Type B pancreatic cell (in vitro differentiated cells): Measurements from ENCODE around the gene WDFY4. TPM values are rescaled to one million over a fixed set of nuclear protein-coding genes. Genes with fewer than 3 reads are reported as not detected.
A peak's percentile ranks its signal among the peaks of the same experiment; 100 is the strongest.

ENCODE experiments used
- DNase-seq: peaks from one replicate; pipeline ENCODE4 v3.0.0; 2021; ENCODE audit warnings: mixed read lengths; ENCODE audit not compliant: unreplicated experiment; ENCODE audit errors: extremely low spot score
- H3K27ac Mint-ChIP-seq: 2 replicates; pipeline ENCODE4 v1.8.0; 2021; ENCODE audit warnings: mild to moderate bottlenecking, mixed read lengths
- H3K27me3 Mint-ChIP-seq: 2 replicates; pipeline ENCODE4 v1.8.0; 2021; ENCODE audit warnings: mixed read lengths
- H3K36me3 Mint-ChIP-seq: 2 replicates; pipeline ENCODE4 v1.8.0; 2021; ENCODE audit warnings: mixed read lengths
- H3K4me1 Mint-ChIP-seq: one replicate; pipeline ENCODE4 v1.8.0; 2021; ENCODE audit warnings: mixed read lengths; ENCODE audit not compliant: unreplicated experiment
- H3K4me3 Mint-ChIP-seq: 2 replicates; pipeline ENCODE4 v1.8.0; 2021; ENCODE audit warnings: mild to moderate bottlenecking, mixed read lengths
- H3K9me3 Mint-ChIP-seq: 2 replicates; pipeline ENCODE4 v1.8.0; 2021; ENCODE audit warnings: mixed read lengths
- CTCF ChIP-seq: fragments of 200-600 bp; sonication (generic); conservative IDR thresholded peaks from 2 replicates; pipeline ENCODE4 v1.5.0; 2021; ENCODE audit warnings: antibody characterized with exemption, mild to moderate bottlenecking
- total RNA-seq: library from RNA; stranded (reverse); gene quantifications from 2 replicates; pipeline ENCODE4 v1.2.1, GENCODE V29; 2021; ENCODE audit warnings: low replicate concordance

The WDFY4 gene
- total RNA-seq, 1 donor from 2014 or later = 0.05 TPM

GRCh38 chr10:48923748-48924147 lies 239.1 kb downstream of the WDFY4 start:
- Mint-ChIP-seq H3K27ac (no peak overlapping the region), H3K9me3 (no peaks in the 10 kb centered on the region), H3K4me1 (no peaks in the 10 kb centered on the region), H3K36me3 (no peaks in the 10 kb centered on the region), H3K4me3 (no peak overlapping the region), H3K27me3 (peaks cover 9% of the 10 kb centered on the region)
- no peak for TF ChIP-seq CTCF
- peak; percentile 34 for DNase-seq

GRCh38 chr10:48924988-48925387 lies 240.3 kb downstream of the WDFY4 start:
- TF ChIP-seq CTCF = no peak
- no peaks in the 10 kb centered on the region for H3K4me1 Mint-ChIP-seq
- H3K36me3 Mint-ChIP-seq = no peaks in the 10 kb centered on the region
- H3K4me3 Mint-ChIP-seq = no peak overlapping the region
- peak; percentile 43 for DNase-seq
- H3K9me3 Mint-ChIP-seq = no peaks in the 10 kb centered on the region
- peaks cover 6% of the 10 kb centered on the region for H3K27me3 Mint-ChIP-seq
- H3K27ac Mint-ChIP-seq = no peak overlapping the region

GRCh38 chr10:48926255-48926654 lies 241.6 kb downstream of the WDFY4 start:
- Mint-ChIP-seq H3K9me3 (no peaks in the 10 kb centered on the region), H3K36me3 (no peaks in the 10 kb centered on the region), H3K4me3 (no peak overlapping the region), H3K27me3 (peaks cover 6% of the 10 kb centered on the region), H3K4me1 (no peaks in the 10 kb centered on the region), H3K27ac (no peak overlapping the region)
- TF ChIP-seq CTCF = no peak
- DNase-seq = no peak

- Mint-ChIP-seq H3K4me1 (no peaks in the 10 kb centered on the region), H3K4me3 (no peak overlapping the region), H3K36me3 (no peaks in the 10 kb centered on the region), H3K9me3 (no peaks in the 10 kb centered on the region), H3K27me3 (peaks cover 6% of the 10 kb centered on the region), H3K27ac (no peak overlapping the region)
- DNase-seq = peak; percentile 48
- TF ChIP-seq CTCF = no peak
Measured at GRCh38 chr10:48926764-48927540, 242.3 kb downstream of the WDFY4 start.

GRCh38 chr10:48929413-48929990 lies 244.8 kb downstream of the WDFY4 start:
- H3K4me1 Mint-ChIP-seq = no peaks in the 10 kb centered on the region
- peaks cover under 1% of the 10 kb centered on the region for H3K27me3 Mint-ChIP-seq
- no peak overlapping the region for H3K4me3 Mint-ChIP-seq
- TF ChIP-seq CTCF = no peak
- H3K27ac Mint-ChIP-seq = no peak overlapping the region
- peak; percentile 27 for DNase-seq
- no peaks in the 10 kb centered on the region for H3K9me3 Mint-ChIP-seq
- H3K36me3 Mint-ChIP-seq = no peaks in the 10 kb centered on the region
